Brain microvascular endothelial cell (primary cell): ENCODE results near the gene DRC7.

ENCODE experiments used
- DNase-seq: peaks from one replicate; pipeline ENCODE4 v3.0.0-alpha.2; 2020
- H3K27ac ChIP-seq: fragments of 250-450 bp; sonication (Bioruptor Pico); 2 replicates; pipeline ENCODE4 v1.5.1; 2020; ENCODE audit warnings: mild to moderate bottlenecking, moderate library complexity
- H3K27me3 ChIP-seq: fragments of 250-450 bp; sonication (Bioruptor Pico); replicated peaks from 2 replicates; pipeline ENCODE4 v1.5.1; 2020; ENCODE audit warnings: mild to moderate bottlenecking
- H3K36me3 ChIP-seq: fragments of 250-450 bp; sonication (Bioruptor Pico); replicated peaks from 2 replicates; pipeline ENCODE4 v1.5.1; 2020; ENCODE audit warnings: mild to moderate bottlenecking
- H3K4me3 ChIP-seq: 2 replicates; pipeline ENCODE4 v1.5.1; 2011; ENCODE audit warnings: low read depth, mild to moderate bottlenecking, control low read depth, low read length, moderate library complexity
- in situ Hi-C: cut with HindIII; loops from 2 replicates; pipeline ENCODE4 v1.10.0; 2017; ENCODE audit warnings: low sequenced_read_pairs, low pct_ligation_motif_present
- TF ChIP-seq, protein P1 (sequence below): IDR thresholded peaks from 2 replicates; pipeline ENCODE4 v1.5.1; 2011; ENCODE audit warnings: low read depth, mild to moderate bottlenecking, moderate library complexity, low read length, control low read depth, inconsistent platforms; ENCODE audit errors: missing control alignments

Gene DRC7

DNA sequence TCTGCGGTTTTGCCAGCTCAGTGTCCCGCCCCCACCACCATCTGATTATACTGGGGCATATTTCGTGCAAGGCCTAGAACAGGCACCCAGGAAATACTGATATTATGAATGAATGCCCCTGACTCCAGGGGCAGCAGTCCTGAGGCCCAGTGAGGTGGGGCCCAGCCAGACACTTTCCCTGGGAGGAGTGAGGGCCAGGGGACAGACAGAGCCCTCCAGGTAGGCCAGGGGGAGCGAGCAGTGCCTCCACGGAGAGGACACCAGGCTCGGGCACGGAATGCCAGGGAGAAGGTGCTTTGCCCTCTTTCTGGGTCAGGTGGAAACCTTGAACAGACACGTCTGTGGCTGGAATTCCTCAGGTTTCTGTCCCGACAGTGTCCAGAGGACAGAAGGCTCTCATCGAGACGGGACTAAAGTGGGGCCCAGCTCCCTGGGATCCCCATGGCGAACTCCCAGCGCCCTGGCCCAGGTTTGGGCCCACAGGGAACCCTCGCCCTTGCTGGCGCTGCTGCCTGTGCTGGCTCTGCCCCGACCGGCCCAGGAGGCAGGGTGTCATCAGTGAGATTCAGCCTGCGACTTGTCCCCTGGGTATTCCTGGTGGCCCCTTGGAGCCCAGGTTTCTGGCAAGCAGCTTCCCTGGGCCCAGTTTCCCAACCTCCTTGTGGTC, 45.3 kb downstream of the DRC7 start:
- H3K27me3 ChIP-seq: no peaks in the 10 kb centered on the region
- TF ChIP-seq, protein P1, sequence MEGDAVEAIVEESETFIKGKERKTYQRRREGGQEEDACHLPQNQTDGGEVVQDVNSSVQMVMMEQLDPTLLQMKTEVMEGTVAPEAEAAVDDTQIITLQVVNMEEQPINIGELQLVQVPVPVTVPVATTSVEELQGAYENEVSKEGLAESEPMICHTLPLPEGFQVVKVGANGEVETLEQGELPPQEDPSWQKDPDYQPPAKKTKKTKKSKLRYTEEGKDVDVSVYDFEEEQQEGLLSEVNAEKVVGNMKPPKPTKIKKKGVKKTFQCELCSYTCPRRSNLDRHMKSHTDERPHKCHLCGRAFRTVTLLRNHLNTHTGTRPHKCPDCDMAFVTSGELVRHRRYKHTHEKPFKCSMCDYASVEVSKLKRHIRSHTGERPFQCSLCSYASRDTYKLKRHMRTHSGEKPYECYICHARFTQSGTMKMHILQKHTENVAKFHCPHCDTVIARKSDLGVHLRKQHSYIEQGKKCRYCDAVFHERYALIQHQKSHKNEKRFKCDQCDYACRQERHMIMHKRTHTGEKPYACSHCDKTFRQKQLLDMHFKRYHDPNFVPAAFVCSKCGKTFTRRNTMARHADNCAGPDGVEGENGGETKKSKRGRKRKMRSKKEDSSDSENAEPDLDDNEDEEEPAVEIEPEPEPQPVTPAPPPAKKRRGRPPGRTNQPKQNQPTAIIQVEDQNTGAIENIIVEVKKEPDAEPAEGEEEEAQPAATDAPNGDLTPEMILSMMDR: no peak
- in situ Hi-C loops: no loop called here
- H3K27ac ChIP-seq: no peak overlapping the region
- no peaks in the 10 kb centered on the region for H3K36me3 ChIP-seq
- DNase-seq: no peak
- no peak overlapping the region for H3K4me3 ChIP-seq

DNA sequence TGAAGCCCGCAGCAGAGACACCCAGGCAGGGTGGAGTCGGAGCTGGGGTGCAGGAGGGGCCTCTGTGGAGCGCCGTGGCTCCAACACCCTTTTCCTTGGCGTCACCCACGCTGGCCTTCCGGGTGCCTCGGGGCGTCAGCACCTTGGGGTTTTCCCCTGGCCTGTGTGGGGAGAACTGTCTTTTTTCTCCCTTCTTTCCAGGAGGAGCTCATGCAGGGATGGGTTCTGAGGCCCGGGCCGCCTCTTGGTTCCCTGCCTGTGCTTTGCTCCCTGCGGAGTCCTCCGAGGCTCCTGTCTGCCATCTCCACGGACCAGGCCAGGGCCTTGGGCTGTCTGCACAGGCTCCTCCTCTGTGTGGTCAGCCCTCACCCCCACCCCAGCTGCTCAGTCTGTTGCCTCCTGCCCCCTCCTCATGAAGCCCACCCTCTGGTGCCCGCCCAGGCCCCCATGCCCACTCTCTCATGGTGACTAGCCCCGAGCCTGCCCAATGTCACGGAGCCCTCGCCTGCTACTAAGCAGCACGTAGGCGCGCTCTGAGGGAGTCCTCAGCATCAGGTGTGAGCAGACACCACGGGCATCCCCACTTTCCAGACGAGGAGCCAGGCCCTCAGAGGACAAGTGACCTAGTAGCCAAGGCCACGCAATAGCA, 45.9 kb downstream of the DRC7 start:
- no peak for DNase-seq
- H3K27ac ChIP-seq: no peak overlapping the region
- TF ChIP-seq, protein P1: no peak
- H3K36me3 ChIP-seq: no peaks in the 10 kb centered on the region
- in situ Hi-C loops: no loop called here
- no peak overlapping the region for H3K4me3 ChIP-seq
- H3K27me3 ChIP-seq: no peaks in the 10 kb centered on the region

DNA sequence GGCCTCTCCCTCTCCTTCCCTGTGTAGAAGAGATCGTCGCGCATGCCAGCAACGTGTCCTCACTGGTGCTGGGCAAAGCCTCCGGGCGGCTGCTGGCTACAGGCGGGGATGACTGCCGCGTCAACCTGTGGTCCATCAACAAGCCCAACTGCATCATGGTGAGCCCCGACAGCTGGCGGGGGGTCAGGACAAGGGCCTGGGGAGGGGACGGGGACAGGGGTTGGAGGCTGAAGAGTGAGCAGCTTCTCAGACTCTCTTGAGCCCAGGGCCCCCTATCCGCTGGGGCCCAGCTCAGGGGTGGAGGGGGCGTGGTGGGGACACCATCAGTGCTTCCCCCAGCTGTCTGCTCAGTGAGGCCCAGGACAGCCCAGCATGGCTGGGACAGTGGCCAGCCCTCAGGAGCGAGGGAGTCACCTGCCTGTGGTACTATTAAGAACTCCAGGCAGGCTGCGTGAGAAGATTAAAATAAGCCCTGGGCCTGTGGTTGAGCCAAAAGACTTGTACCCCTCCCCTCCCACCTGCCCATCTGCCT, 47.1 kb downstream of the DRC7 start:
- TF ChIP-seq, protein P1: no peak
- Histone ChIP-seq H3K4me3 (no peak overlapping the region), H3K27me3 (no peaks in the 10 kb centered on the region), H3K27ac (no peak overlapping the region), H3K36me3 (no peaks in the 10 kb centered on the region)
- in situ Hi-C loops: no loop called here
- no peak for DNase-seq

DNA sequence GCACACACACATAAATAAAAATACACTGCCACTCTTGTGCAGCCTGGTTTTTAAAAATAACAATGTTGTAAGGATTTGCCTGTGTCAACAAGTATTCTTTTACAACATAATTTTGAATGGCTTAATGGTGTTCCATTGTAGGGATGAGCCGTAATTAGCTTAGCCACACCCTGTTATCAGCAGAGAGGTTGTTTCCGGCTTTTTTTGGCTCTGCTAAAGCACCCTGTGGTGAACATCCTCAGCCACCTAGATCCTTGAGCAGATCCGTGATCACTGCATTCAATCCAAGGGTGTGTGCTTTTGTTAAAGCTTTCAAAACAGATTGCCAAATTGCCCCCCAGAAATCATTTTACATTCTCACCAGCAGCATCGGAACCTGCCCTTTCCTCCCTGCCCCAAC, 47.9 kb downstream of the DRC7 start:
- in situ Hi-C loops: no loop called here
- no peak overlapping the region for H3K27ac ChIP-seq
- TF ChIP-seq, protein P1: no peak
- no peak for DNase-seq
- no peaks in the 10 kb centered on the region for H3K27me3 ChIP-seq
- H3K4me3 ChIP-seq: no peak overlapping the region
- no peaks in the 10 kb centered on the region for H3K36me3 ChIP-seq

DNA sequence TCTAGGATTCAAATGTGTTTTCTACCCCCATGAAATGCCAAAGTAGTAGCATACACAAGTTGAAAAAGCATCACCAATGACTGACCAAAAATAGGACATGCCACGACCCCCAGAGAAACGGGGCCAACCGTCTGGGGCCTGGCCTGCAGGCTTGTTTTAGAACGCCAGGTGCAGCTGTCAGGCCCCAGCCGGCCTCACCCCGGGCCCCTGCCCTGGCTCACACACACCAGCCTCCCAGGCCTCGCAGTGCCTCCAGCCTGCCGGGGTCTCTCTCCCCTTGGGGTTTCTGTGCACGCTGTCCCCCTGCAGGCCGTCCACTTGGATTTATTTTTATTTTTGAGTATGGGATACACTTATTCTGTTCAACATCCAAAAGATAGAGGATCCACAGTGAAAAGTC, 48.9 kb downstream of the DRC7 start:
- H3K4me3 ChIP-seq: no peak overlapping the region
- H3K36me3 ChIP-seq: no peaks in the 10 kb centered on the region
- DNase-seq: no peak
- in situ Hi-C loops: no loop called here
- H3K27me3 ChIP-seq: no peaks in the 10 kb centered on the region
- H3K27ac ChIP-seq: no peak overlapping the region
- TF ChIP-seq, protein P1: no peak
